Measurements from ENCODE around the gene C1orf21.

C1orf21 gene

DNA sequence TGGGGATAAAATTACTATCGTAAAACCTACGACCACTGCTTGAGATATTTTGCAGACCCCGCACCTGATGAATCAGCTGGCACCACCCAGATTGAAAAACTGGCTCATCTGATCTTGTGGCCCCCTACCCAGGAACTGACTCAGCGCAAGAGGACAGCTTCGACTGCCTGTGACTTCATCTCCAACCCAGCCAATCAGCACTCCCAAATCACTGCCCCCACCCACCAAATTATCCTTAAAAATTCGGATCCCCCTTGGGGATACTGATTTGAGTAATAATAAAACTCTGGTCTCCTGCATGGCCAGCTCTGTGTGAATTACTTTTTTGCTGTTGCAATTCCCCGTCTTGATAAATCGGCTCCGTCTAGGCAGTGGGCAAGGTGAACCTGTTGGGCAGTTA is 286.5 kb downstream of the C1orf21 start:
- DNase-seq: no peak

DNA sequence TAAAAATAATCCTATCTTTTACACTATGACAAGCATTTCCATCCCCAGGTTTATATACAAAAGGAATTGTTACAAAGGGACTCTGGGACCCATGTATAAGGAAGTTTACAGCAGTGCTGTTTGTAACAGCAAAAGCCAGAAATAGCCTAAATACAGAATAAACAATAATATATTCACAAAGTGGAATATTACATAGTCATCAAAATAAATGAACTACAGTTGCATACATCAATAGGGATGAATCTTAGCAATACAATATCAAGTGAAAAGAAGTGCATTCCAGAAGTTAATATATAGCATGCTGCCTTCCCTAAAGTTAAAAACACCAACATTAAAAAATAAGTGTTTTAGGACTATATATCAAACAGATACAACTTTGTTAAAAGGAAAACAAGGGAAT is 290.5 kb downstream of the C1orf21 start:
- no peak for DNase-seq

All from NCI-H187 treated with DMSO at 0.1 percent for 48 hours (cell line).